ENCODE results near the gene ANO7. TPM values are rescaled to one million over a fixed set of nuclear protein-coding genes. Genes with fewer than 3 reads are reported as not detected.

The ANO7 gene
- polyA plus RNA-seq, 1 donor from 2014 or later, result not detected

GRCh38 chr2:241249654-241250053 is 61.2 kb downstream of the ANO7 start:
- H3K4me3 ChIP-seq (ENCODE audit: low read length), result no peak overlapping the region
- TF ChIP-seq SMC3 (conservative IDR thresholded peaks at IDR 0.05; ENCODE audit: poor library complexity) (no peak), RAD21 (conservative IDR thresholded peaks at IDR 0.05) (no peak), TAF1 (IDR thresholded peaks at IDR 0.05; ENCODE audit: low read depth) (no peak), MXI1 (conservative IDR thresholded peaks at IDR 0.05; ENCODE audit: poor library complexity, severe bottlenecking) (no peak), POLR2AphosphoS5 (IDR thresholded peaks at IDR 0.05) (no peak), EZH2 (IDR thresholded peaks at IDR 0.05; ENCODE audit: borderline replicate concordance, insufficient read depth, low read length, poor library complexity, severe bottlenecking) (no peak), EP300 (conservative IDR thresholded peaks at IDR 0.05; ENCODE audit: poor library complexity, severe bottlenecking) (no peak)
- TF ChIP-seq, protein P1, sequence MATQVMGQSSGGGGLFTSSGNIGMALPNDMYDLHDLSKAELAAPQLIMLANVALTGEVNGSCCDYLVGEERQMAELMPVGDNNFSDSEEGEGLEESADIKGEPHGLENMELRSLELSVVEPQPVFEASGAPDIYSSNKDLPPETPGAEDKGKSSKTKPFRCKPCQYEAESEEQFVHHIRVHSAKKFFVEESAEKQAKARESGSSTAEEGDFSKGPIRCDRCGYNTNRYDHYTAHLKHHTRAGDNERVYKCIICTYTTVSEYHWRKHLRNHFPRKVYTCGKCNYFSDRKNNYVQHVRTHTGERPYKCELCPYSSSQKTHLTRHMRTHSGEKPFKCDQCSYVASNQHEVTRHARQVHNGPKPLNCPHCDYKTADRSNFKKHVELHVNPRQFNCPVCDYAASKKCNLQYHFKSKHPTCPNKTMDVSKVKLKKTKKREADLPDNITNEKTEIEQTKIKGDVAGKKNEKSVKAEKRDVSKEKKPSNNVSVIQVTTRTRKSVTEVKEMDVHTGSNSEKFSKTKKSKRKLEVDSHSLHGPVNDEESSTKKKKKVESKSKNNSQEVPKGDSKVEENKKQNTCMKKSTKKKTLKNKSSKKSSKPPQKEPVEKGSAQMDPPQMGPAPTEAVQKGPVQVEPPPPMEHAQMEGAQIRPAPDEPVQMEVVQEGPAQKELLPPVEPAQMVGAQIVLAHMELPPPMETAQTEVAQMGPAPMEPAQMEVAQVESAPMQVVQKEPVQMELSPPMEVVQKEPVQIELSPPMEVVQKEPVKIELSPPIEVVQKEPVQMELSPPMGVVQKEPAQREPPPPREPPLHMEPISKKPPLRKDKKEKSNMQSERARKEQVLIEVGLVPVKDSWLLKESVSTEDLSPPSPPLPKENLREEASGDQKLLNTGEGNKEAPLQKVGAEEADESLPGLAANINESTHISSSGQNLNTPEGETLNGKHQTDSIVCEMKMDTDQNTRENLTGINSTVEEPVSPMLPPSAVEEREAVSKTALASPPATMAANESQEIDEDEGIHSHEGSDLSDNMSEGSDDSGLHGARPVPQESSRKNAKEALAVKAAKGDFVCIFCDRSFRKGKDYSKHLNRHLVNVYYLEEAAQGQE (IDR thresholded peaks at IDR 0.05; ENCODE audit: borderline replicate concordance), result no peak
- TF ChIP-seq, protein P2, sequence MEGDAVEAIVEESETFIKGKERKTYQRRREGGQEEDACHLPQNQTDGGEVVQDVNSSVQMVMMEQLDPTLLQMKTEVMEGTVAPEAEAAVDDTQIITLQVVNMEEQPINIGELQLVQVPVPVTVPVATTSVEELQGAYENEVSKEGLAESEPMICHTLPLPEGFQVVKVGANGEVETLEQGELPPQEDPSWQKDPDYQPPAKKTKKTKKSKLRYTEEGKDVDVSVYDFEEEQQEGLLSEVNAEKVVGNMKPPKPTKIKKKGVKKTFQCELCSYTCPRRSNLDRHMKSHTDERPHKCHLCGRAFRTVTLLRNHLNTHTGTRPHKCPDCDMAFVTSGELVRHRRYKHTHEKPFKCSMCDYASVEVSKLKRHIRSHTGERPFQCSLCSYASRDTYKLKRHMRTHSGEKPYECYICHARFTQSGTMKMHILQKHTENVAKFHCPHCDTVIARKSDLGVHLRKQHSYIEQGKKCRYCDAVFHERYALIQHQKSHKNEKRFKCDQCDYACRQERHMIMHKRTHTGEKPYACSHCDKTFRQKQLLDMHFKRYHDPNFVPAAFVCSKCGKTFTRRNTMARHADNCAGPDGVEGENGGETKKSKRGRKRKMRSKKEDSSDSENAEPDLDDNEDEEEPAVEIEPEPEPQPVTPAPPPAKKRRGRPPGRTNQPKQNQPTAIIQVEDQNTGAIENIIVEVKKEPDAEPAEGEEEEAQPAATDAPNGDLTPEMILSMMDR (IDR thresholded peaks at IDR 0.05; ENCODE audit: poor library complexity, severe bottlenecking), result no peak
- H3K27ac ChIP-seq (ENCODE audit: low read length), result no peak overlapping the region
- H3K9me2 ChIP-seq (ENCODE audit: insufficient read depth, low read length), result no peaks in the 10 kb centered on the region
- H3K4me2 ChIP-seq (ENCODE audit: low read length), result no peak overlapping the region
- H3K79me2 ChIP-seq (replicated peaks; ENCODE audit: insufficient read depth, low read length), result no peaks in the 10 kb centered on the region
- H4K20me1 ChIP-seq (ENCODE audit: insufficient read depth), result no peaks in the 10 kb centered on the region
- peaks cover 7% of the 10 kb centered on the region for H3K36me3 ChIP-seq (ENCODE audit: insufficient read depth, low read length)
- H2AFZ ChIP-seq (ENCODE audit: low read depth, low read length), result no peak overlapping the region
- H3K27me3 ChIP-seq (ENCODE audit: insufficient read depth, low read depth, low read length), result no peaks in the 10 kb centered on the region
- no peaks in the 10 kb centered on the region for H3F3A ChIP-seq (ENCODE audit: insufficient read depth, low read length, poor library complexity, severe bottlenecking)
- no peaks in the 10 kb centered on the region for H3K9me3 ChIP-seq (ENCODE audit: low read length)
- no peak overlapping the region for H3K9ac ChIP-seq (ENCODE audit: low read length)

DNA sequence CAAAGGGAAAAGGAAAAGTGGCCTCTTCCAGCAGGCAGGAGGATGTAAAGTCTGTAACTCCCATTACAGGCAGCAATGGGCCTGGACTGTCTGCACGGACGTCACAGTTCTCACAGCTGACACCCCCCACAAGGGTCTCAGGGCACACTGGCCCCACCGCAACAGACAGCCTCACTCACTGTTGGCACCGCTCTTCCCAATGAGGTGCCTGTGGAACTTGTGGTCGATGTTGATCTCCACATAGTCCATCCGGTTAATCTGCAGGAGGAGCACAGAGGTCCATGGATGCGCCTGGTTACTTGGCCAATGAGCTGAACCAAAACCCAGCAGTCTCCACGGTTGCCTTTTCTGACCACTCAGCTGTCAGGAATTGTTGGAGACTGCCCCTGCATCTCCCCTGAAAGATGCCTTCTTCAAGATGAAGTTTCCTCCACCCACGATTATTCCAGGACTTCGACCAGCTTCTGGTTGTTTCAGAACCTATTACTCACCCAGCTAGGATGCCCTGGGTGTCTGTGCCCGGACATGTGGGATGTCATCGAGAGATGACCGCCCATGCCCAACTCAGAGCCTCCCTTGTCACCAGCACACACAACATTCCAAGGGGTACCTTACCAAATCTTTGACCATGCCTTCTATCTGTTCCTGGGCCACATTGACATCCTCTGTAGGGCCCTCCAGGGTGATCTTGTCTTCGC is 64.5 kb downstream of the ANO7 start:
- H2AFZ ChIP-seq (ENCODE audit: low read depth, low read length), result no peak overlapping the region

More for the DNA sequence above, 64.5 kb downstream of the ANO7 start:
- Histone ChIP-seq H3K9me2 (ENCODE audit: insufficient read depth, low read length) (no peaks in the 10 kb centered on the region), H3F3A (ENCODE audit: insufficient read depth, low read length, poor library complexity, severe bottlenecking) (no peaks in the 10 kb centered on the region), H3K9ac (ENCODE audit: low read length) (no peak overlapping the region), H3K36me3 (ENCODE audit: insufficient read depth, low read length) (peaks cover 19% of the 10 kb centered on the region), H3K27ac (ENCODE audit: low read length) (no peak overlapping the region), H3K9me3 (ENCODE audit: low read length) (no peaks in the 10 kb centered on the region), H3K79me2 (replicated peaks; ENCODE audit: insufficient read depth, low read length) (no peaks in the 10 kb centered on the region), H4K20me1 (ENCODE audit: insufficient read depth) (no peaks in the 10 kb centered on the region), H3K4me3 (ENCODE audit: low read length) (no peak overlapping the region), H3K27me3 (ENCODE audit: insufficient read depth, low read depth, low read length) (no peaks in the 10 kb centered on the region), H3K4me2 (ENCODE audit: low read length) (no peak overlapping the region)
- no peak for TF ChIP-seq TAF1 (IDR thresholded peaks at IDR 0.05; ENCODE audit: low read depth)
- TF ChIP-seq EP300 (conservative IDR thresholded peaks at IDR 0.05; ENCODE audit: poor library complexity, severe bottlenecking), result no peak

Measured in neural cell (in vitro differentiated cells).